GM06990 (cell line): ENCODE measurements around the gene IDUA.
"Not testable (repeated sequence)": the region's sequence is repeated elsewhere in the genome, so short reads cannot be mapped to it uniquely, and the experiment has no call there.

Source experiments
- DNase-seq: peaks from one replicate; pipeline ENCODE4 v3.0.0-alpha.2; 2011; ENCODE audit not compliant: insufficient read length; ENCODE audit errors: extremely low read depth
- H3K27me3 ChIP-seq: replicated peaks from 2 replicates; pipeline ENCODE4 v1.6.0; 2011; ENCODE audit warnings: low read length; ENCODE audit not compliant: control insufficient read depth, insufficient read depth
- H3K36me3 ChIP-seq: 2 replicates; pipeline ENCODE4 v1.5.1; 2011; ENCODE audit warnings: low read length; ENCODE audit not compliant: control insufficient read depth, insufficient read depth
- H3K4me3 ChIP-seq: replicated peaks from 2 replicates; pipeline ENCODE4 v1.5.1; 2011; ENCODE audit warnings: low read depth, mild to moderate bottlenecking, control low read depth, low read length
- CTCF ChIP-seq: IDR thresholded peaks from 2 replicates; pipeline ENCODE4 v1.5.1; 2011; ENCODE audit warnings: low read length, control low read depth, mild to moderate bottlenecking, inconsistent platforms; ENCODE audit not compliant: insufficient read depth, poor library complexity, severe bottlenecking

Gene IDUA

GRCh38 chr4:1050486-1051213, 63.8 kb downstream of the IDUA start:
- no peak for TF ChIP-seq CTCF
- Histone ChIP-seq H3K4me3 (no peak overlapping the region), H3K27me3 (no peaks in the 10 kb centered on the region; the same call in 1 of the 2 replicates), H3K36me3 (no peaks in the 10 kb centered on the region)
- no peak for DNase-seq

GRCh38 chr4:1051472-1051871, 64.6 kb downstream of the IDUA start:
- Histone ChIP-seq H3K36me3 (no peaks in the 10 kb centered on the region), H3K4me3 (no peak overlapping the region), H3K27me3 (no peaks in the 10 kb centered on the region; the same call in 1 of the 2 replicates)
- no peak for DNase-seq
- no peak for TF ChIP-seq CTCF

GRCh38 chr4:1052231-1052671, 65.4 kb downstream of the IDUA start:
- no peak for TF ChIP-seq CTCF
- H3K27me3 ChIP-seq, result no peaks in the 10 kb centered on the region; the same call in 1 of the 2 replicates
- DNase-seq, result no peak
- H3K4me3 ChIP-seq, result no peak overlapping the region
- no peaks in the 10 kb centered on the region for H3K36me3 ChIP-seq

GRCh38 chr4:1053080-1053661, 66.3 kb downstream of the IDUA start:
- TF ChIP-seq CTCF, result no peak
- no peak for DNase-seq
- Histone ChIP-seq H3K4me3 (no peak overlapping the region), H3K27me3 (no peaks in the 10 kb centered on the region; the same call in 1 of the 2 replicates), H3K36me3 (no peaks in the 10 kb centered on the region)

GRCh38 chr4:1053891-1054290, 67.0 kb downstream of the IDUA start:
- not testable (repeated sequence) for DNase-seq, H3K36me3 ChIP-seq, H3K4me3 ChIP-seq, H3K27me3 ChIP-seq
